Tibial nerve (tissue), 4 donors: ENCODE data around the gene CFAP97. TPM values are rescaled to one million over a fixed set of nuclear protein-coding genes. Genes with fewer than 3 reads are reported as not detected.
"Not testable (repeated sequence)": the region's sequence is repeated elsewhere in the genome, so short reads cannot be mapped to it uniquely, and the experiment has no call there.

Experiments
- DNase-seq, 2 donors: peaks; one replicate each; pipeline ENCODE4 v3.0.0-alpha.2; 2019; ENCODE audit warnings: low spot score in 2 of 2
- H3K27ac ChIP-seq, 4 donors: fragments of 200-600 bp; sonication (generic) in 3 of 4; one replicate each; pipeline ENCODE4 v1.5.1; 2017 to 2019; ENCODE audit warnings: mild to moderate bottlenecking in 1 of 4
- H3K27me3 ChIP-seq, 2 donors: fragments of 200-600 bp; sonication (generic) in 1 of 2; one replicate each; pipeline versions ENCODE4 v1.5.1 to v1.6.0; 2017 to 2019
- H3K36me3 ChIP-seq, 3 donors: fragments of 200-600 bp; sonication (generic); one replicate each; pipeline ENCODE4 v1.5.1; 2018 to 2019
- H3K4me1 ChIP-seq, 4 donors: fragments of 200-600 bp; sonication (generic) in 3 of 4; one replicate each; pipeline ENCODE4 v1.5.1; 2017 to 2019
- H3K4me3 ChIP-seq, 4 donors: fragments of 200-600 bp; sonication (generic) in 3 of 4; one replicate each; pipeline ENCODE4 v1.5.1; 2017 to 2019; ENCODE audit warnings: mild to moderate bottlenecking in 1 of 4, moderate library complexity in 1 of 4
- H3K9me3 ChIP-seq, 4 donors: fragments of 200-600 bp; sonication (generic) in 3 of 4; one replicate each; pipeline ENCODE4 v1.5.1; 2017 to 2019
- EP300 ChIP-seq, 2 donors: sonication (generic); formaldehyde crosslinking; IDR thresholded peaks; one replicate each; pipeline ENCODE4 v1.6.1; 2017; ENCODE audit warnings: antibody characterized with exemption in 2 of 2, mild to moderate bottlenecking in 1 of 2
- POLR2A ChIP-seq, 2 donors: fragments of 450-650 bp; IDR thresholded peaks; one replicate each; pipeline ENCODE4 v1.6.1; 2017; ENCODE audit warnings: antibody characterized with exemption in 2 of 2, mild to moderate bottlenecking in 2 of 2, moderate library complexity in 2 of 2
- WGBS, 2 donors: methylation state at CpG; one replicate each; pipeline ENCODE4 v1.1.5; 2018; 5-methylcytosine and 5-hydroxymethylcytosine counted together
- total RNA-seq, 4 donors: library from RNA; depleted of rRNA; stranded (reverse); fragments of >200 nt; gene quantifications; one replicate each; pipeline ENCODE4 v1.1.0, GENCODE V29; 2016
- TF ChIP-seq, protein P1 (sequence below), 5 experiments: fragments of 200-600 bp in 3 of 5; fragments of 450-650 bp in 2 of 5; sonication (generic) in 3 of 5; IDR thresholded peaks; one replicate each; pipeline ENCODE4 v1.5.1; 2016 to 2019; ENCODE audit warnings: antibody characterized with exemption in 5 of 5, mild to moderate bottlenecking in 3 of 5, moderate library complexity in 2 of 5

Gene CFAP97
- total RNA-seq, 4 donors from 2014 or later, result 30.3 to 44.1 (median 33.3) TPM

GRCh38 chr4:185122681-185123345 lies 81.0 kb downstream of the CFAP97 start:
- no peaks in the 10 kb centered on the region for H3K9me3 ChIP-seq
- 84 to 89% methylated on average over 6 of the region's 6 CpGs for WGBS, 2 donors
- no peaks in the 10 kb centered on the region for H3K36me3 ChIP-seq
- no peak for DNase-seq
- H3K4me3 ChIP-seq, result no peak overlapping the region
- TF ChIP-seq, protein P1, sequence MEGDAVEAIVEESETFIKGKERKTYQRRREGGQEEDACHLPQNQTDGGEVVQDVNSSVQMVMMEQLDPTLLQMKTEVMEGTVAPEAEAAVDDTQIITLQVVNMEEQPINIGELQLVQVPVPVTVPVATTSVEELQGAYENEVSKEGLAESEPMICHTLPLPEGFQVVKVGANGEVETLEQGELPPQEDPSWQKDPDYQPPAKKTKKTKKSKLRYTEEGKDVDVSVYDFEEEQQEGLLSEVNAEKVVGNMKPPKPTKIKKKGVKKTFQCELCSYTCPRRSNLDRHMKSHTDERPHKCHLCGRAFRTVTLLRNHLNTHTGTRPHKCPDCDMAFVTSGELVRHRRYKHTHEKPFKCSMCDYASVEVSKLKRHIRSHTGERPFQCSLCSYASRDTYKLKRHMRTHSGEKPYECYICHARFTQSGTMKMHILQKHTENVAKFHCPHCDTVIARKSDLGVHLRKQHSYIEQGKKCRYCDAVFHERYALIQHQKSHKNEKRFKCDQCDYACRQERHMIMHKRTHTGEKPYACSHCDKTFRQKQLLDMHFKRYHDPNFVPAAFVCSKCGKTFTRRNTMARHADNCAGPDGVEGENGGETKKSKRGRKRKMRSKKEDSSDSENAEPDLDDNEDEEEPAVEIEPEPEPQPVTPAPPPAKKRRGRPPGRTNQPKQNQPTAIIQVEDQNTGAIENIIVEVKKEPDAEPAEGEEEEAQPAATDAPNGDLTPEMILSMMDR (IDR thresholded peaks at IDR 0.05), result no peak
- H3K27me3 ChIP-seq, result no peaks in the 10 kb centered on the region
- peaks cover 0 to 10% (median 4%) of the 10 kb centered on the region in 4 donors for H3K4me1 ChIP-seq
- H3K27ac ChIP-seq, result no peak overlapping the region

DNA sequence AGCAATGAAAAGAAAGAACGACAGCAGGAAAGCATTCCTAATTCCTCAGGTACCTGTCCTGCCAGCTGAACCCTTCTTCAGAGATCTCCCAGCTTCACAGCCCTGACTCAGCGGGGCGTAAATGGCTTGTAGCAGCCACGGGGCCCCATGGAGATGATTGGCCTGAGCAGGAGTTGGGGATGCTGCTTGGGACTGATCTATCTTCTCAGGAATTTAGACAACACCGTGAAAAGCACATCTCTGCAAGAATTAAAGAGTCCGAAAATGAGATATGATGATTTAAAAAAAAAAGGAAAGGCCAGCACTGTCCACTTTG lies 83.2 kb downstream of the CFAP97 start:
- TF ChIP-seq, protein P1 (IDR thresholded peaks at IDR 0.05), result no peak
- no peak for TF ChIP-seq EP300 (IDR thresholded peaks at IDR 0.05)
- TF ChIP-seq POLR2A (IDR thresholded peaks at IDR 0.05), result no peak
- Histone ChIP-seq H3K4me1 (peaks cover 0 to 9% (median 2%) of the 10 kb centered on the region in 4 donors), H3K27ac (no peak overlapping the region), H3K27me3 (no peaks in the 10 kb centered on the region), H3K9me3 (no peaks in the 10 kb centered on the region), H3K36me3 (no peaks in the 10 kb centered on the region), H3K4me3 (no peak overlapping the region)
- 70 to 76% methylated on average over 6 of the region's 6 CpGs for WGBS, 2 donors
- DNase-seq, result no peak

- WGBS, 2 donors, result 65 to 80% methylated on average over 3 of the region's 3 CpGs
- H3K4me1 ChIP-seq, result peaks cover 0 to 10% (median 2%) of the 10 kb centered on the region in 4 donors
- no peaks in the 10 kb centered on the region for H3K36me3 ChIP-seq
- DNase-seq, result no peak
- no peak overlapping the region for H3K27ac ChIP-seq
- H3K9me3 ChIP-seq, result no peaks in the 10 kb centered on the region
- TF ChIP-seq, protein P1 (IDR thresholded peaks at IDR 0.05), result no peak
- TF ChIP-seq EP300 (IDR thresholded peaks at IDR 0.05) (no peak), POLR2A (IDR thresholded peaks at IDR 0.05) (no peak)
- H3K27me3 ChIP-seq, result no peaks in the 10 kb centered on the region
- H3K4me3 ChIP-seq, result no peak overlapping the region
Measured at GRCh38 chr4:185119927-185120630, 83.7 kb downstream of the CFAP97 start.

DNA sequence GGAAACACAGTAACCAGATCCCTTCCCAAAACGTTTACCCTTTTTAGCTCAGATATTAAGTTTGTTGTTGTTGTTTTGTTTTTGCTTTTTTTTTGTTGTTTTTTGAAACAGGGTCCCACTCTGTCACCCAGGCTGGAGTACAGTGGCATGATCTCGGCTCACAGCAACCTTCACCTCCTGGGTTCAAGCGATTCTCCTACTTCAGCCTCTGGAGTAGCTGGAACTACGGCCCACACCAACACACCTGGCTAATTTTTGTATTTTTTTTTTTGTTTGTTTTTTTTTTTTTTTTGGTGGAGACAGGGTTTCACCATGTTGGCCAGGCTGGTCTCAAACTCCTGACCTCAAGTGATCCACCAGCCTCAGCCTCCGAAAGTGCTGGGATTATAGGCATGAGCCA lies 84.3 kb downstream of the CFAP97 start:
- H3K9me3 ChIP-seq, H3K4me3 ChIP-seq, H3K36me3 ChIP-seq, DNase-seq, H3K27me3 ChIP-seq, H3K27ac ChIP-seq: not testable (repeated sequence)
- peaks cover 0 to 10% (median 2%) of the 10 kb centered on the region in 4 donors for H3K4me1 ChIP-seq
- WGBS, 2 donors, result 83 to 85% methylated on average over 5 of the region's 5 CpGs

- TF ChIP-seq EP300 (IDR thresholded peaks at IDR 0.05), result no peak
- TF ChIP-seq POLR2A (IDR thresholded peaks at IDR 0.05), result no peak
- TF ChIP-seq, protein P1 (IDR thresholded peaks at IDR 0.05), result no peak
- H3K4me3 ChIP-seq, result no peak overlapping the region
- H3K36me3 ChIP-seq, result no peaks in the 10 kb centered on the region
- H3K9me3 ChIP-seq, result no peaks in the 10 kb centered on the region
- WGBS, 2 donors, result 91 to 92% methylated on average over 7 of the region's 7 CpGs
- no peak overlapping the region for H3K27ac ChIP-seq
- no peaks in the 10 kb centered on the region for H3K27me3 ChIP-seq
- no peak for DNase-seq
- peaks cover 0 to 10% (median 2%) of the 10 kb centered on the region in 4 donors for H3K4me1 ChIP-seq
Measured at GRCh38 chr4:185118876-185119275, 84.9 kb downstream of the CFAP97 start.
